ENCODE data around the gene CCRL2. TPM values are rescaled to one million over a fixed set of nuclear protein-coding genes. Genes with fewer than 3 reads are reported as not detected.
"Not testable (repeated sequence)": the region's sequence is repeated elsewhere in the genome, so short reads cannot be mapped to it uniquely, and the experiment has no call there.

Gene CCRL2
- total and polyA plus RNA-seq, 11 donors = 0.70 to 8.1 (median 1.7) TPM

DNA sequence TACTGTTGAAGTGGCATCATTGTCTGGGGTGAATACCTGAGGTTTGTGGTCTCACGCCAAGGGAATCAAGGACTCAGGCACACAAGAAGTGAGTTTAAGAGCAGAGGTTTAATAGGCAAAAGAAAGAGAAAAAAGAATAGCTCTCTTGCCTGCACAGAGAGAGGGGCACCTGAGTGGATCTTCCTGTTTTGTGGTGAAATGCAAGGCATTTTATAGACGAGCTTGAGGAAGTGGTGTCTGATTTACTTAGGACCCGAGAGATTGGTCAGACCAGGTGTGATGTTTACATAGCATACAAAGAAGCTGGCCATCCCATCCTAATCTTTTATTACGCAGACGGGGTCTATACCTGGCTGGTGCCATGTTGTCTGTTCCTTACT is 23.1 kb upstream of the CCRL2 start:
- H3K4me1 ChIP-seq = peaks cover 0 to 43% (median 3%) of the 10 kb centered on the region in 12 donors
- intact Hi-C loops (cut with DNase I) = no loop called here
- no peaks in the 10 kb centered on the region for H3K27me3 ChIP-seq
- TF ChIP-seq POLR2A (IDR thresholded peaks at IDR 0.05) = no peak
- TF ChIP-seq, protein P1, sequence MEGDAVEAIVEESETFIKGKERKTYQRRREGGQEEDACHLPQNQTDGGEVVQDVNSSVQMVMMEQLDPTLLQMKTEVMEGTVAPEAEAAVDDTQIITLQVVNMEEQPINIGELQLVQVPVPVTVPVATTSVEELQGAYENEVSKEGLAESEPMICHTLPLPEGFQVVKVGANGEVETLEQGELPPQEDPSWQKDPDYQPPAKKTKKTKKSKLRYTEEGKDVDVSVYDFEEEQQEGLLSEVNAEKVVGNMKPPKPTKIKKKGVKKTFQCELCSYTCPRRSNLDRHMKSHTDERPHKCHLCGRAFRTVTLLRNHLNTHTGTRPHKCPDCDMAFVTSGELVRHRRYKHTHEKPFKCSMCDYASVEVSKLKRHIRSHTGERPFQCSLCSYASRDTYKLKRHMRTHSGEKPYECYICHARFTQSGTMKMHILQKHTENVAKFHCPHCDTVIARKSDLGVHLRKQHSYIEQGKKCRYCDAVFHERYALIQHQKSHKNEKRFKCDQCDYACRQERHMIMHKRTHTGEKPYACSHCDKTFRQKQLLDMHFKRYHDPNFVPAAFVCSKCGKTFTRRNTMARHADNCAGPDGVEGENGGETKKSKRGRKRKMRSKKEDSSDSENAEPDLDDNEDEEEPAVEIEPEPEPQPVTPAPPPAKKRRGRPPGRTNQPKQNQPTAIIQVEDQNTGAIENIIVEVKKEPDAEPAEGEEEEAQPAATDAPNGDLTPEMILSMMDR (IDR thresholded peaks at IDR 0.05) = no peak
- H3K27ac ChIP-seq = peak overlapping the region in 1 of 12 donors; percentile 59
- ATAC-seq (no peak), DNase-seq (no peak)
- WGBS, 4 donors = 69 to 86% (median 76%) methylated on average over 5 of the region's 5 CpGs
- no peaks in the 10 kb centered on the region for H3K36me3 ChIP-seq
- H3K9me3 ChIP-seq = no peaks in the 10 kb centered on the region
- no peak overlapping the region for H3K4me3 ChIP-seq

GRCh38 chr3:46386205-46386604 is 20.9 kb upstream of the CCRL2 start:
- TF ChIP-seq, protein P1 (IDR thresholded peaks at IDR 0.05) = no peak
- TF ChIP-seq POLR2A (IDR thresholded peaks at IDR 0.05) = no peak
- Histone ChIP-seq H3K4me1 (peaks cover 0 to 33% (median 0%) of the 10 kb centered on the region in 12 donors), H3K4me3 (no peak overlapping the region), H3K27ac (no peak overlapping the region), H3K36me3 (no peaks in the 10 kb centered on the region), H3K9me3 (no peaks in the 10 kb centered on the region), H3K27me3 (no peaks in the 10 kb centered on the region)
- WGBS, 4 donors = 42 to 68% (median 59%) methylated on average over 4 of the region's 4 CpGs
- DNase-seq (no peak), ATAC-seq (peak in 2 of 4 donors; percentile 42 to 50)
- intact Hi-C loops (cut with DNase I) = no loop called here

DNA sequence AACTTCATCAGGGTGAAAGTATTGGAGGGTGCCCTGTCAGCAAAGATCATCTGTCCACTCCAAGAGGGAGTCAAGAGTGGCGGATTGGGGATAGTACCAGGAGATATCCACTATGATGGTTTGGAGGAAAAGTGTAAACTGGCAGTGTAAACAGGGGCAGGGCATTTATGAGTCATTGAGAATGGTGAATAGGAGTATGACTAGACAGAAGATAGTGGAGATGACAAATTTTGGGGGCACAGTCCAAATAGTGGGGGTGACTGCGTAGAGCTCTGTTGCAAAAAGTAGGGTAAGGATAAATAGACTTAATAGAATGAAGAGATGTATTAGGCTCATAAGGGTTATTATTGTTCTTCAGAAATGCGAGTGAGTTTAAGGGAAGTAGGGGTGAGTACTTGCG is 18.2 kb upstream of the CCRL2 start:
- H3K27me3 ChIP-seq; H3K27ac ChIP-seq; ATAC-seq; H3K36me3 ChIP-seq; H3K9me3 ChIP-seq; intact Hi-C loops (cut with DNase I); DNase-seq; H3K4me3 ChIP-seq: not testable (repeated sequence)
- WGBS, 4 donors = 90 to 94% (median 92%) methylated on average over 4 of the region's 4 CpGs
- peaks cover 0 to 23% (median 0%) of the 10 kb centered on the region in 12 donors for H3K4me1 ChIP-seq

DNA sequence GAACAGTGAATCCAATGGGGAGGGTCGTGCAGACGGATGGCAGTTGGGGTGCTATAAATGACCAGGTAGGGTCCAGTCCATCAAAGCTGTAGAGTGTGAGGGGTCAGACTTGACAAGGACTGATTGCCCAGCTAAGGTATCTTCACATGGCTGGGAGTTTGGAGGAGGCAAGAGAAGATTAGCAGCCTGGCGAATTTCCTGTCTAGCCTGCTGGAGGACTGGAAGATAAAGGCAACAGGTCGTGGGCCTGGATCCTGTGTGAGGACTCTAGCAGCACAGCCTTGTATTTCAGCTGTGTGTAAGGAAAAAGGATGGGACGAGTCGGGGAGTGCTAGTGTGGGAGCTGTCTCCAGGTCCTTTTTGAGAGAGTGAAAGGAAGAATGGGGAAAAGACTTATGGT is 17.8 kb upstream of the CCRL2 start:
- intact Hi-C loops (cut with DNase I) = no loop called here

DNA sequence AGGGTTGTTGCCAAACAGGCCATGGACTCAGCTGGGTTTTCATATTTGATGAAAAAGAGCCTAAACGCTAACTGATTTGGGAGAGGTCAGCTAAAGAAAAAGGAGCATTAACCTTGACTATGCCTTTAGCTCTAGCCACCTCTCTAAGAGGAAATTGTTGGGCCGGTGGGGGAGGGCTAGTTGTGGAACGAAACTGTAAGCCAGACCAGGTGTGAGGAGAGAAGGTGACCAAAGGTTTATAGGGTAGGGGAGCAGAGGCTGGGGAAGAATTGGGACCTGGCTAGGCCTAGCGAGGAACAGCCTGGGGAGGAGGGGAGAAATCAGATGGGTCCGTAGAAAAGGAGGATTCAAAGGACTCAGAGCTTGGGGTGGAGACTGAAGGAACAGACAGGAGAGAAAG is 15.5 kb upstream of the CCRL2 start:
- H3K9me3 ChIP-seq; H3K36me3 ChIP-seq; DNase-seq; intact Hi-C loops (cut with DNase I); H3K27me3 ChIP-seq; ATAC-seq; H3K27ac ChIP-seq; H3K4me3 ChIP-seq: not testable (repeated sequence)
- 94 to 95% (median 94%) methylated on average over 5 of the region's 5 CpGs for WGBS, 4 donors
- peaks cover 0 to 34% (median 0%) of the 10 kb centered on the region in 12 donors for H3K4me1 ChIP-seq

More for the DNA sequence above, 17.8 kb upstream of the CCRL2 start:
- Histone ChIP-seq H3K27ac (no peak overlapping the region), H3K36me3 (no peaks in the 10 kb centered on the region), H3K27me3 (no peaks in the 10 kb centered on the region), H3K9me3 (no peaks in the 10 kb centered on the region), H3K4me3 (no peak overlapping the region), H3K4me1 (peaks cover 0 to 24% (median 0%) of the 10 kb centered on the region in 12 donors)
- no peak for TF ChIP-seq POLR2A (IDR thresholded peaks at IDR 0.05)
- TF ChIP-seq, protein P1 (IDR thresholded peaks at IDR 0.05) = no peak
- ATAC-seq = no peak
- no peak for DNase-seq
- WGBS, 4 donors = 68 to 75% (median 71%) methylated on average over 6 of the region's 6 CpGs

Measured in heart left ventricle (tissue), 16 donors.